Spleen (tissue), 7 donors: ENCODE results near the gene TJP1.

ENCODE experiments used
- POLR2A ChIP-seq, 3 donors: fragments of 450-650 bp; IDR thresholded peaks; one replicate each; pipeline ENCODE4 v1.5.1; 2017; ENCODE audit warnings: antibody characterized with exemption in 3 of 3, mild to moderate bottlenecking in 1 of 3
- TF ChIP-seq, protein P1 (sequence below), 11 experiments: fragments of 200-600 bp in 7 of 11; fragments of 450-650 bp in 4 of 11; sonication (generic) in 4 of 11; IDR thresholded peaks in 8 of 11; conservative IDR thresholded peaks in 3 of 11; 1 replicate in 7 of 11; 2 replicates in 4 of 11; pipeline versions ENCODE4 v1.4.0 to v1.8.0; 2016 to 2021; ENCODE audit warnings: antibody characterized with exemption in 11 of 11, inconsistent platforms in 4 of 11, mild to moderate bottlenecking in 1 of 11
- donor health status: DM: no; HTN: no; CAD: no; lungs with moderate emphysema.
- donor health status: DM: no; HTN: no; CAD: no.
- donor health status: DM: no; HTN: no; CAD: no.

DNA sequence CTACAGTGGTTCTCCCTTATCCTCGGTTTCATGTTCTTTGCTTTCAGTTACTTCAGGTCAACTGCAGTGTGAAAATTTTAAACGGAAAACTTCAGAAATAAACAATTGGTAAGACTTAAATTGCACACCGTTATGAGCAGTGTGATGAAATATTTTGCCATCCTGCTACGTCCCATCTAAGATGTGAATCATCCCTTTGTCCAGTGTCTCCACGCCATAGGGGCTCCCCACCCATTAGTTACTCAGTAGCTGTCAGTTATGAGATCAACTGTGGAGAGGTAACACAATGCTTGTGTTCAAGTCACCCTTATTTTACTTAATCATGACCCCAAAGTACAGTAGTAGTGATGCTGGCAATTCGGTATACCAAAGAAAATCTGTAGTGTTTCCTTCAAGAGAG lies 47.4 kb downstream of the TJP1 start:
- TF ChIP-seq, protein P1, sequence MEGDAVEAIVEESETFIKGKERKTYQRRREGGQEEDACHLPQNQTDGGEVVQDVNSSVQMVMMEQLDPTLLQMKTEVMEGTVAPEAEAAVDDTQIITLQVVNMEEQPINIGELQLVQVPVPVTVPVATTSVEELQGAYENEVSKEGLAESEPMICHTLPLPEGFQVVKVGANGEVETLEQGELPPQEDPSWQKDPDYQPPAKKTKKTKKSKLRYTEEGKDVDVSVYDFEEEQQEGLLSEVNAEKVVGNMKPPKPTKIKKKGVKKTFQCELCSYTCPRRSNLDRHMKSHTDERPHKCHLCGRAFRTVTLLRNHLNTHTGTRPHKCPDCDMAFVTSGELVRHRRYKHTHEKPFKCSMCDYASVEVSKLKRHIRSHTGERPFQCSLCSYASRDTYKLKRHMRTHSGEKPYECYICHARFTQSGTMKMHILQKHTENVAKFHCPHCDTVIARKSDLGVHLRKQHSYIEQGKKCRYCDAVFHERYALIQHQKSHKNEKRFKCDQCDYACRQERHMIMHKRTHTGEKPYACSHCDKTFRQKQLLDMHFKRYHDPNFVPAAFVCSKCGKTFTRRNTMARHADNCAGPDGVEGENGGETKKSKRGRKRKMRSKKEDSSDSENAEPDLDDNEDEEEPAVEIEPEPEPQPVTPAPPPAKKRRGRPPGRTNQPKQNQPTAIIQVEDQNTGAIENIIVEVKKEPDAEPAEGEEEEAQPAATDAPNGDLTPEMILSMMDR (IDR thresholded peaks at IDR 0.05 in 8 of 11, conservative IDR thresholded peaks at IDR 0.05 in 3 of 11): no peak
- no peak for TF ChIP-seq POLR2A (IDR thresholded peaks at IDR 0.05)
